GM12878 (cell line): ENCODE results near the gene CDC5L. TPM values are rescaled to one million over a fixed set of nuclear protein-coding genes. Genes with fewer than 3 reads are reported as not detected.

ENCODE experiments used
- ATAC-seq: fragments of 200-7000 bp; cut with Tn5 transposase; 3 replicates; pipeline ENCODE4 v1.9.1; 2020; ENCODE audit warnings: mild to moderate bottlenecking, moderate library complexity
- BruUV-seq: library from RNA; stranded (reverse); fragments of 400-500 nt; replicated peaks from 2 replicates; lab custom pipeline; 2021; lab: Mats Ljungman, UMichigan
- CTCF ChIA-PET: fragments of 300-600 bp; sonication (Branson Sonifier 250); formaldehyde crosslinking; extraction: SDS; loops from one replicate; lab custom pipeline; 2021; ENCODE audit warnings: inconsistent platforms; lab: Yijun Ruan, JAX
- POLR2A ChIA-PET: fragments of 350-600 bp; formaldehyde crosslinking; extraction: SDS; loops from one replicate; lab custom pipeline; 2021; ENCODE audit warnings: inconsistent platforms; lab: Charles Lee
- RAD21 ChIA-PET: fragments of 300-600 bp; sonication (Branson Sonifier 250); formaldehyde crosslinking; loops from one replicate; lab custom pipeline; 2023; ENCODE audit warnings: antibody characterized with exemption; ENCODE audit not compliant: unreplicated experiment; lab: Charles Lee
- SMC1A ChIA-PET: fragments of 300-600 bp; sonication (Branson Sonifier 250); formaldehyde crosslinking; loops from one replicate; lab custom pipeline; 2023; ENCODE audit not compliant: unreplicated experiment, uncharacterized antibody; lab: Charles Lee
- DNase-seq: peaks from one replicate; pipeline ENCODE4 v3.0.0-alpha.2; 2011; ENCODE audit warnings: low read depth, low spot score
- FAIRE-seq: peaks from 3 replicates; lab custom pipeline; 2011; peaks lifted over from hg19 to GRCh38; lab: Jason Lieb, UNC
- H2AFZ ChIP-seq: 2 replicates; pipeline ENCODE4 v1.6.0; 2011; ENCODE audit warnings: low read depth, low read length, control low read depth; ENCODE audit not compliant: control insufficient read depth
- H3K27ac ChIP-seq: 2 replicates; pipeline ENCODE4 v1.5.1; 2011; ENCODE audit warnings: control low read depth; ENCODE audit not compliant: control insufficient read depth, insufficient read depth
- H3K27me3 ChIP-seq, 2 experiments: replicated peaks in 1 of 2; 2 replicates each; pipeline versions ENCODE4 v1.6.0 to v1.6.1; 2011; ENCODE audit warnings: low read length in 1 of 2; ENCODE audit not compliant: control insufficient read depth in 2 of 2, insufficient read depth in 2 of 2
- H3K36me3 ChIP-seq, 2 experiments: 2 replicates each; pipeline ENCODE4 v1.5.1; 2011; ENCODE audit warnings: low read length in 1 of 2; ENCODE audit not compliant: control insufficient read depth in 2 of 2, insufficient read depth in 2 of 2
- H3K4me1 ChIP-seq: 2 replicates; pipeline ENCODE4 v1.6.1; 2011; ENCODE audit warnings: mild to moderate bottlenecking, low read length, moderate library complexity, mixed read lengths; ENCODE audit not compliant: control insufficient read depth, insufficient read depth
- H3K4me2 ChIP-seq: 2 replicates; pipeline ENCODE4 v1.6.0; 2011; ENCODE audit warnings: control low read depth; ENCODE audit not compliant: control insufficient read depth, insufficient read depth
- H3K4me3 ChIP-seq: fragments of 200-600 bp; sonication (generic); 2 replicates; pipeline ENCODE4 v1.5.1; 2016
- H3K79me2 ChIP-seq: 2 replicates; pipeline ENCODE4 v1.6.0; 2011; ENCODE audit warnings: low read length; ENCODE audit not compliant: control insufficient read depth, insufficient read depth
- H3K9ac ChIP-seq: 2 replicates; pipeline ENCODE4 v1.8.0; 2011; ENCODE audit warnings: low read length, control low read depth, mixed read lengths; ENCODE audit not compliant: control insufficient read depth, insufficient read depth
- H3K9me3 ChIP-seq: replicated peaks from 3 replicates; pipeline ENCODE4 v1.5.1; 2011; ENCODE audit warnings: mild to moderate bottlenecking, low read length; ENCODE audit not compliant: control insufficient read depth, insufficient read depth
- H4K20me1 ChIP-seq: 2 replicates; pipeline ENCODE4 v1.6.0; 2011; ENCODE audit not compliant: control insufficient read depth, insufficient read depth
- BCL11A ChIP-seq: IDR thresholded peaks from 2 replicates; pipeline ENCODE4 v1.6.1; 2011; ENCODE audit warnings: low read depth, low read length
- CBFB ChIP-seq: IDR thresholded peaks from 2 replicates; pipeline ENCODE4 v1.6.1; 2016; ENCODE audit warnings: antibody characterized with exemption, low read depth
- DPF2 ChIP-seq: fragments of 450-650 bp; IDR thresholded peaks from 2 replicates; pipeline ENCODE4 v1.6.1; 2017; ENCODE audit warnings: mild to moderate bottlenecking
- E2F4 ChIP-seq: IDR thresholded peaks from 2 replicates; pipeline ENCODE4 v1.6.1; 2012; ENCODE audit warnings: low read depth, low read length, improper control_type of control experiment
- HCFC1 ChIP-seq: fragments of 150-350 bp; IDR thresholded peaks from 2 replicates; pipeline ENCODE4 v1.6.1; 2014; ENCODE audit warnings: low read length
- MTA3 ChIP-seq: IDR thresholded peaks from 2 replicates; pipeline ENCODE4 v1.6.1; 2012; ENCODE audit warnings: low read length, inconsistent platforms, borderline replicate concordance
- POLR2A ChIP-seq: IDR thresholded peaks from 2 replicates; pipeline ENCODE4 v1.6.1; 2011; ENCODE audit warnings: low read depth, mild to moderate bottlenecking, low read length
- POLR2AphosphoS2 ChIP-seq: IDR thresholded peaks from 2 replicates; pipeline ENCODE4 v1.6.1; 2011; ENCODE audit warnings: low read depth, mild to moderate bottlenecking, low read length, improper control_type of control experiment, moderate library complexity
- RB1 ChIP-seq: fragments of 450-650 bp; formaldehyde crosslinking; IDR thresholded peaks from 2 replicates; pipeline ENCODE4 v1.6.1; 2017; ENCODE audit warnings: mild to moderate bottlenecking, borderline replicate concordance
- REST ChIP-seq: IDR thresholded peaks from 2 replicates; pipeline ENCODE4 v1.6.1; 2012; ENCODE audit warnings: mild to moderate bottlenecking, low read depth, low read length
- SMARCA5 ChIP-seq: fragments of 450-650 bp; IDR thresholded peaks from 2 replicates; pipeline ENCODE4 v1.6.1; 2017; ENCODE audit warnings: mild to moderate bottlenecking
- STAT3 ChIP-seq: IDR thresholded peaks from 2 replicates; pipeline ENCODE4 v1.6.1; 2011; ENCODE audit warnings: low read depth, low read length, improper control_type of control experiment
- TCF3 ChIP-seq: IDR thresholded peaks from 2 replicates; pipeline ENCODE4 v1.6.1; 2012; ENCODE audit warnings: low read depth, mild to moderate bottlenecking, low read length, borderline replicate concordance; ENCODE audit not compliant: insufficient read depth
- ZBTB33 ChIP-seq: fragments of 450-650 bp; IDR thresholded peaks from 2 replicates; pipeline ENCODE4 v1.6.1; 2017; ENCODE audit warnings: mild to moderate bottlenecking
- ZNF687 ChIP-seq: fragments of 450-650 bp; IDR thresholded peaks from 2 replicates; pipeline ENCODE4 v1.6.1; 2017; ENCODE audit warnings: mild to moderate bottlenecking, moderate library complexity
- ZZZ3 ChIP-seq: IDR thresholded peaks from 2 replicates; pipeline ENCODE4 v1.6.1; 2011; ENCODE audit warnings: low read depth; ENCODE audit not compliant: control insufficient read depth, insufficient read length
- WGBS: methylation state at CpG from one replicate; pipeline ENCODE4 v1.1.6; 2016; ENCODE audit warnings: low lambda C conversion rate; ENCODE audit not compliant: insufficient replicate concordance, insufficient coverage; ENCODE audit errors: missing lambda C conversion rate; 5-methylcytosine and 5-hydroxymethylcytosine counted together
- in situ Hi-C: fragments of 300-500 bp; cut with MboI; formaldehyde crosslinking; loops from 9 replicates; pipeline ENCODE4 v1.14.3; 2018; ENCODE audit warnings: mixed read lengths
- intact Hi-C: fragments of 100-400 bp; cut with micrococcal nuclease; formaldehyde crosslinking; loops from one replicate; pipeline ENCODE4 v1.14.2; 2022; ENCODE audit not compliant: unreplicated experiment
- polyA plus RNA-seq, 11 experiments: library from polyadenylated mRNA; depleted of rRNA in 4 of 11; unstranded in 6 of 11; stranded (reverse) in 5 of 11; fragments of >200 nt; fragmentation: Nextera tagmentation in 4 of 11; fragmentation: Illumina TruSeq in 1 of 11; extraction: Ambion mirVana in 4 of 11; extraction: Trizol in 1 of 11; gene quantifications; 1 replicate in 1 of 11; 2 replicates in 10 of 11; pipeline versions ENCODE4 v1.2.1 to v1.2.3, GENCODE V29; 2011 to 2016; ENCODE audit warnings: inconsistent platforms in 2 of 11, missing spikeins in 2 of 11, low read depth in 1 of 11
- total RNA-seq, 4 experiments: library from RNA; depleted of rRNA in 3 of 4; stranded (reverse); fragments of >200 nt in 3 of 4; fragmentation: Illumina TruSeq in 1 of 4; extraction: Trizol in 1 of 4; gene quantifications; 2 replicates each; pipeline versions ENCODE4 v1.2.1 to v1.2.3, GENCODE V29; 2013 to 2021

CDC5L gene
- total and polyA plus RNA-seq, 10 of the 15 experiments (the other 5 are each of a cell fraction or from before 2014, with no cell fraction given), result 13.2 to 29.4 (median 18.8) TPM

- Histone ChIP-seq H3K4me1 (no peaks in the 10 kb centered on the region), H3K27ac (no peak overlapping the region), H4K20me1 (no peaks in the 10 kb centered on the region), H3K79me2 (no peaks in the 10 kb centered on the region; the same call in 1 of the 2 replicates), H3K27me3 (no peaks in the 10 kb centered on the region), H3K36me3 (peaks cover 4 to 16% of the 10 kb centered on the region in 2 experiments), H3K4me3 (no peak overlapping the region), H3K9me3 (no peaks in the 10 kb centered on the region; the same call in 2 of the 3 replicates), H3K4me2 (no peak overlapping the region), H2AFZ (no peak overlapping the region), H3K9ac (no peak overlapping the region)
- FAIRE-seq (no peak), ATAC-seq (no peak), DNase-seq (no peak)
- 98% methylated on average over 5 of the region's 5 CpGs for WGBS
- intact Hi-C loops, result no loop called here
- BruUV-seq, result no TSS peak
- POLR2A ChIA-PET, result no interaction called here
- CTCF ChIA-PET, result no interaction called here
- in situ Hi-C loops, result no loop called here
- SMC1A ChIA-PET, result interaction anchor here (0.8 kb wide), 1 partner anchor 11 kb away, joined by 3 read pairs; no protein-coding TSS in a partner anchor
- RAD21 ChIA-PET, result no interaction called here
- TF ChIP-seq E2F4 (no peak), STAT3 (no peak), REST (no peak), ZZZ3 (no peak), RB1 (no peak), ZBTB33 (no peak), POLR2A (no peak), HCFC1 (no peak), TCF3 (no peak), ZNF687 (no peak), POLR2AphosphoS2 (no peak), SMARCA5 (no peak), CBFB (no peak), BCL11A (no peak), MTA3 (no peak), DPF2 (no peak)
Observed at GRCh38 chr6:44401138-44401537, 13.6 kb downstream of the CDC5L start.
